Testis (tissue), 3 donors: Measurements from ENCODE around the gene DBN1. TPM values are rescaled to one million over a fixed set of nuclear protein-coding genes. Genes with fewer than 3 reads are reported as not detected.

Experiments used
- DNase-seq: peaks from one replicate; pipeline ENCODE4 v3.0.0-alpha.2; 2019
- H3K27ac ChIP-seq, 2 donors: fragments of 200-600 bp; sonication (generic); one replicate each; pipeline ENCODE4 v1.5.1; 2019
- H3K27me3 ChIP-seq: fragments of 200-600 bp; sonication (generic); one replicate; pipeline ENCODE4 v1.5.1; 2019
- H3K36me3 ChIP-seq: fragments of 200-600 bp; sonication (generic); one replicate; pipeline ENCODE4 v1.5.1; 2017; ENCODE audit warnings: low read depth; ENCODE audit errors: missing control alignments
- H3K4me1 ChIP-seq: fragments of 200-600 bp; sonication (generic); one replicate; pipeline ENCODE4 v1.5.1; 2019
- H3K4me3 ChIP-seq, 2 donors: fragments of 200-600 bp; sonication (generic); one replicate each; pipeline ENCODE4 v1.5.1; 2017 to 2019
- H3K9me3 ChIP-seq: fragments of 200-600 bp; sonication (generic); one replicate; pipeline ENCODE4 v1.5.1; 2017
- CTCF ChIP-seq, 3 experiments: fragments of 450-650 bp in 2 of 3; fragments of 200-600 bp in 1 of 3; sonication (generic) in 1 of 3; IDR thresholded peaks; one replicate each; pipeline ENCODE4 v1.5.1; 2016 to 2019; ENCODE audit warnings: antibody characterized with exemption in 3 of 3, mild to moderate bottlenecking in 2 of 3, moderate library complexity in 1 of 3
- POLR2A ChIP-seq: fragments of 450-650 bp; IDR thresholded peaks from one replicate; pipeline ENCODE4 v1.6.1; 2017; ENCODE audit warnings: antibody characterized with exemption, mild to moderate bottlenecking, moderate library complexity
- WGBS, 2 donors: methylation state at CpG; one replicate each; pipeline ENCODE4 v1.1.5; 2018; 5-methylcytosine and 5-hydroxymethylcytosine counted together
- intact Hi-C: fragments of 100-400 bp; cut with DNase I; formaldehyde crosslinking; loops from one replicate; pipeline ENCODE4 v1.15.1; 2023; ENCODE audit warnings: low total_unique reads
- polyA plus RNA-seq: library from polyadenylated mRNA; stranded (reverse); fragments of 350-450 nt; fragmentation: Illumina TruSeq; extraction: RNeasy Lipid Tissue Mini Kit (QIAGEN cat#74804); gene quantifications from one replicate; pipeline ENCODE4 v1.2.3, GENCODE V29; 2014; ENCODE audit warnings: low read depth, low replicate concordance; ENCODE audit not compliant: insufficient read depth
- total RNA-seq, 2 donors: library from RNA; depleted of rRNA; stranded (reverse); fragments of >200 nt; gene quantifications; one replicate each; pipeline ENCODE4 v1.2.3, GENCODE V29; 2016

Gene DBN1
- total and polyA plus RNA-seq, 3 donors from 2014 or later: 50.5 to 83.1 (median 69.6) TPM

- DNase-seq: no peak
- 6 to 16% methylated on average over 6 to 12 of the region's 12 CpGs for WGBS, 2 donors
- H3K4me1 ChIP-seq: peaks cover 51% of the 10 kb centered on the region
- no peaks in the 10 kb centered on the region for H3K27me3 ChIP-seq
- H3K36me3 ChIP-seq: no peaks in the 10 kb centered on the region
- H3K4me3 ChIP-seq: peak overlapping the region; percentile 58 to 85
- TF ChIP-seq CTCF (IDR thresholded peaks at IDR 0.05) (peak in 1 of 3 experiments; percentile 14), POLR2A (no peak)
- no peaks in the 10 kb centered on the region for H3K9me3 ChIP-seq
- H3K27ac ChIP-seq: peak overlapping the region; percentile 85 to 86
- intact Hi-C loops: no loop called here
These were observed 22.8 kb upstream of the DBN1 start for GRCh38 chr5:177496070-177496726.

DNA sequence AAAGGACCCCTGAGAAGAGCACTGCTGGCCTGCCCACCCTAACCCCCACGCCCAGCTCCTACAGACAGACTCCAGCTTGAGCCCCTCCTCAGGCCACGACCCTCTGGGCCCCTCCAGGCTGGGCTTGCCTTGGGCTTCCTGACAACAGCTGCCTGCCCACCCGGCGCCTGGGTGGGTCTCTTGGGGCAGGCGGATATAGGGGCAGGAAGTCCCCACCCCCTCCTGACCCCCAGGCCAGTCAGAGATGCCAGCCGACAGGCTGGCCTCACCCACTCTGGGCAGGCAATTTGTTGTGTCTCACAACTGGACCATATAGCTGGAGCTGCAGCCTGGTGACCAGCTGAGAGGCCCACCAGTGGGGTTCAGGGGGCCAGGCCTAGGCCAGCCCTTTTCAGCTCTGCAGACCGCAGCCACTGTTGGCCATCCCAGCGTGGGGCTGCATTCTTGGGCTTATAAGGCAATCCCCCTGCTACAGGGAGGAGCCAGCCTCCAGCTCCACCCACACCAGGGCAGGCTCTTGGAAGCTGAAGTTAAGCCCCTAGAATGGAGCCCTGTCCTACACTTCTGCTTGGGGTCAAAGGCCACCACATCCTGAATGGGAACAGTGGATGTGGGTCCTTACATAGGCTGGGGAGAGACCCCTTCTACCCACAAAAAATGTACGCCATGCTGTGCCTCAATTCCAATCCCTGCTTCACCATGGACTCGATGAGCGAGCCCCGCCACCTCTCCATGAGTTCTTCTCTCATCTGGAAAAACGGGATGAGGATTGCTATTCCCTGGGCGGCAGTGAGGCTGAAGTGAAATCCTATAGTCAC lies 22.0 kb upstream of the DBN1 start:
- intact Hi-C loops: no loop called here
- DNase-seq: peak; percentile 58
- no peaks in the 10 kb centered on the region for H3K27me3 ChIP-seq
- H3K4me3 ChIP-seq: peak overlapping the region in 1 of 2 donors; percentile 85
- H3K4me1 ChIP-seq: peaks cover 44% of the 10 kb centered on the region
- H3K36me3 ChIP-seq: no peaks in the 10 kb centered on the region
- H3K27ac ChIP-seq: peak overlapping the region; percentile 85 to 86
- TF ChIP-seq POLR2A (no peak), CTCF (IDR thresholded peaks at IDR 0.05) (no peak)
- WGBS, 2 donors: 70 to 71% methylated on average over 6 to 14 of the region's 14 CpGs
- H3K9me3 ChIP-seq: no peaks in the 10 kb centered on the region

DNA sequence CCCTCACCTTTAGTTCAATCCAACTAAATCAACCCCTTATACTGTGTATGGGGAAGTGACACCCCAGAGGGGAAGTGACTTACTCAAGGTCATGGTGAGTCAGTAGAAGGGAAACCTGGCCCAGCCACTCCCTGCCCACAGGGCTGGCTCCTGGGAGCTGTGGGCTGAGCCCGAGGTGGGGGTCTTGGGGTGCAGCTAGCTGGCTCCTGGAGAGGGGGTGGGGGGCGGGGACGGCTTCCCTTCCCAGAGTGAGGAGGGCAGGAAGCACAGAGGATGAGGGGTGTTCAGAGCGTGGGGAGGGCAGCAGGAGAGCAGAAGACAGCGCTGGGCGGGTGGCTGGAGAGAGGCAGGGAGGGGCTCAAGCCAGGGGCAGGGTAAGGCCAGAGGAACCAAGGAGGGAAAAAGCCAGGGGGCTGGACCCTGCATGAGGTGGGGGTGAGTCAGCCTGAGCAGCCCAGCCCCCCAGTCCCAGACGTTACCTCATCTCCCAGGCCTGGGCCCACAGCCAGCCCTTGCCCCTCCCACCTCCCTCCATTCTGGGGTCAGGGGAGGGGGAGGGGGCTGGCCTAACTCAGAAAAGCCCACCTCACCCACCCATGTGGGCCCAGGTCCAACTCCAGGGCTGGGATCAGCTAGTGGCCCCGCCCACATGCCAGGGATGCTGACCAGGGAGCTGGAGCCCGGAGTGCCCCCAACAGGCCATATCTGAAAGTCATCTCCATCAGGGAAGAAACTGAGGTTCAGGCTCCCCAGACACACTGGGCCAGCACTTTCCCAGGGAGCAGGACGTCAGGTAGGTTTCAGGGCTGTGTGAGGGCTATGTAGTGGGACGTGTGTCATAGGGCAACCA lies 21.1 kb upstream of the DBN1 start:
- Histone ChIP-seq H3K27ac (peak overlapping the region; percentile 85 to 86), H3K27me3 (no peaks in the 10 kb centered on the region), H3K4me1 (peaks cover 40% of the 10 kb centered on the region), H3K4me3 (no peak overlapping the region), H3K9me3 (no peaks in the 10 kb centered on the region), H3K36me3 (no peaks in the 10 kb centered on the region)
- intact Hi-C loops: no loop called here
- no peak for TF ChIP-seq POLR2A
- no peak for TF ChIP-seq CTCF (IDR thresholded peaks at IDR 0.05)
- no peak for DNase-seq
- WGBS, 2 donors: 55 to 64% methylated on average over 9 to 11 of the region's 11 CpGs

- Histone ChIP-seq H3K4me1 (peaks cover 37% of the 10 kb centered on the region), H3K27ac (peak overlapping the region in 1 of 2 donors; percentile 86), H3K36me3 (no peaks in the 10 kb centered on the region), H3K9me3 (no peaks in the 10 kb centered on the region), H3K4me3 (no peak overlapping the region), H3K27me3 (no peaks in the 10 kb centered on the region)
- WGBS, 2 donors: 65 to 79% methylated on average over 5 of the region's 5 CpGs
- no peak for DNase-seq
- TF ChIP-seq CTCF (IDR thresholded peaks at IDR 0.05) (no peak), POLR2A (no peak)
- intact Hi-C loops: no loop called here
These were observed 20.4 kb upstream of the DBN1 start for GRCh38 chr5:177493795-177494345.
